ENCODE measurements around the gene PAX7.

- TF ChIP-seq POLR2AphosphoS5 (IDR thresholded peaks at IDR 0.05; ENCODE audit: low read depth, low read length), result no peak
- no peak for TF ChIP-seq RFX5 (IDR thresholded peaks at IDR 0.05; ENCODE audit: low read length)
- TF ChIP-seq TAF1 (IDR thresholded peaks at IDR 0.05; ENCODE audit: borderline replicate concordance, low read depth, low read length), result no peak
- no peak for TF ChIP-seq CTCF (IDR thresholded peaks at IDR 0.05)
- no peak for TF ChIP-seq GABPA (IDR thresholded peaks at IDR 0.05; ENCODE audit: low read depth)
- TF ChIP-seq GATA2 (CRISPR knock-in tag; IDR thresholded peaks at IDR 0.05), result no peak
Measured at GRCh38 chr1:18641005-18641941, 10.6 kb downstream of the PAX7 start.

Data from SK-N-SH (cell line).